A549 (cell line): ENCODE results near the gene TRERF1.

Source experiments
- BHLHE40 ChIP-seq: IDR thresholded peaks from 2 replicates; pipeline ENCODE4 v1.6.1; 2012; ENCODE audit warnings: low read depth, low read length, inconsistent platforms
- CBX8 ChIP-seq: fragments of 200-600 bp; sonication (generic); IDR thresholded peaks from 2 replicates; pipeline ENCODE4 v1.6.1; 2016
- CTCF ChIP-seq: fragments of >200 bp; sonication (Bioruptor Twin); formaldehyde crosslinking; IDR thresholded peaks from 3 replicates; pipeline ENCODE4 v1.5.1; 2016
- EHMT2 ChIP-seq: fragments of 200-600 bp; sonication (generic); IDR thresholded peaks from 2 replicates; pipeline ENCODE4 v1.6.1; 2016; ENCODE audit warnings: antibody characterized with exemption, low read depth, mild to moderate bottlenecking, moderate library complexity
- EP300 ChIP-seq, 2 experiments: fragments of >200 bp; sonication (Bioruptor Twin); formaldehyde crosslinking; IDR thresholded peaks; 2 replicates in 1 of 2; 3 replicates in 1 of 2; pipeline ENCODE4 v1.6.1; 2016 to 2017
- JUNB ChIP-seq: fragments of >200 bp; sonication (Bioruptor Twin); formaldehyde crosslinking; IDR thresholded peaks from 2 replicates; pipeline ENCODE4 v1.6.1; 2016
- MAZ ChIP-seq: fragments of 150-350 bp; IDR thresholded peaks from 2 replicates; pipeline ENCODE4 v1.6.1; 2014; ENCODE audit warnings: antibody characterized with exemption, low read depth, low read length, borderline replicate concordance
- POLR2A ChIP-seq: IDR thresholded peaks from 2 replicates; pipeline ENCODE4 v1.6.1; 2012; ENCODE audit warnings: mild to moderate bottlenecking, low read length
- RAD21 ChIP-seq, 2 experiments: fragments of >200 bp in 1 of 2; sonication (Bioruptor Twin) in 1 of 2; formaldehyde crosslinking in 1 of 2; IDR thresholded peaks in 1 of 2; conservative IDR thresholded peaks in 1 of 2; 2 replicates in 1 of 2; 3 replicates in 1 of 2; pipeline ENCODE4 v1.6.1; 2012 to 2018; ENCODE audit warnings: inconsistent platforms in 1 of 2
- ZNF302 ChIP-seq: fragments of 250-450 bp; sonication (Bioruptor Pico); IDR thresholded peaks from 2 replicates; pipeline ENCODE4 v1.9.0; 2021; ENCODE audit warnings: inconsistent platforms, mild to moderate bottlenecking, moderate library complexity
- TF ChIP-seq, protein P1 (sequence below): fragments of 200-600 bp; sonication (generic); IDR thresholded peaks from 2 replicates; pipeline ENCODE4 v1.6.1; 2016; ENCODE audit warnings: antibody characterized with exemption, mild to moderate bottlenecking, moderate library complexity
- TF ChIP-seq, protein P2 (sequence below): fragments of 250-450 bp; sonication (Bioruptor Pico); IDR thresholded peaks from 2 replicates; pipeline ENCODE4 v1.5.0; 2020; ENCODE audit warnings: low read depth, mild to moderate bottlenecking, moderate library complexity
- TF ChIP-seq, protein P3 (sequence below): IDR thresholded peaks from 2 replicates; pipeline ENCODE4 v1.6.1; 2012

DNA sequence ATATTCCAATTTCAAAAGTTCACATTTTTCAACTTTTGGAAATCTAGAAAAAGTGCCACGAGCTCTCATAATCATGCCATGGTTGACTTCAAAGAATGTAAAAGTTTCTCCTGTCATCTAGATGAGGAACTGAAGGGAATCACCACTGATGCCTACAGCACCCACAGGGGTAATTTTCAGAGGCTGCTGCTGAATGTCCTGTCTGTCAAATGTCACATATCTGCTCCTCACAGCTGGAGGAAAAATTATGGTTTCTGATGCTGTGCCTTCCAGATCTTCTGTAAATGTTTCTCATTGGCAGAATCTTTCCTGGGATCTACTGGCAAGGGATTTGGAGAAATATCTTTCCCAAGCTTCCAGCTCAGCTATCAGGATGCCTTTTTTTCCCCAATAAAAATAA is 32.5 kb upstream of the TRERF1 start:
- no peak for TF ChIP-seq CTCF
- TF ChIP-seq, protein P1, sequence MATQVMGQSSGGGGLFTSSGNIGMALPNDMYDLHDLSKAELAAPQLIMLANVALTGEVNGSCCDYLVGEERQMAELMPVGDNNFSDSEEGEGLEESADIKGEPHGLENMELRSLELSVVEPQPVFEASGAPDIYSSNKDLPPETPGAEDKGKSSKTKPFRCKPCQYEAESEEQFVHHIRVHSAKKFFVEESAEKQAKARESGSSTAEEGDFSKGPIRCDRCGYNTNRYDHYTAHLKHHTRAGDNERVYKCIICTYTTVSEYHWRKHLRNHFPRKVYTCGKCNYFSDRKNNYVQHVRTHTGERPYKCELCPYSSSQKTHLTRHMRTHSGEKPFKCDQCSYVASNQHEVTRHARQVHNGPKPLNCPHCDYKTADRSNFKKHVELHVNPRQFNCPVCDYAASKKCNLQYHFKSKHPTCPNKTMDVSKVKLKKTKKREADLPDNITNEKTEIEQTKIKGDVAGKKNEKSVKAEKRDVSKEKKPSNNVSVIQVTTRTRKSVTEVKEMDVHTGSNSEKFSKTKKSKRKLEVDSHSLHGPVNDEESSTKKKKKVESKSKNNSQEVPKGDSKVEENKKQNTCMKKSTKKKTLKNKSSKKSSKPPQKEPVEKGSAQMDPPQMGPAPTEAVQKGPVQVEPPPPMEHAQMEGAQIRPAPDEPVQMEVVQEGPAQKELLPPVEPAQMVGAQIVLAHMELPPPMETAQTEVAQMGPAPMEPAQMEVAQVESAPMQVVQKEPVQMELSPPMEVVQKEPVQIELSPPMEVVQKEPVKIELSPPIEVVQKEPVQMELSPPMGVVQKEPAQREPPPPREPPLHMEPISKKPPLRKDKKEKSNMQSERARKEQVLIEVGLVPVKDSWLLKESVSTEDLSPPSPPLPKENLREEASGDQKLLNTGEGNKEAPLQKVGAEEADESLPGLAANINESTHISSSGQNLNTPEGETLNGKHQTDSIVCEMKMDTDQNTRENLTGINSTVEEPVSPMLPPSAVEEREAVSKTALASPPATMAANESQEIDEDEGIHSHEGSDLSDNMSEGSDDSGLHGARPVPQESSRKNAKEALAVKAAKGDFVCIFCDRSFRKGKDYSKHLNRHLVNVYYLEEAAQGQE = no peak
- no peak for TF ChIP-seq CBX8
- no peak for TF ChIP-seq RAD21 (conservative IDR thresholded peaks at IDR 0.05 in 1 of 2, IDR thresholded peaks at IDR 0.05 in 1 of 2)
- no peak for TF ChIP-seq POLR2A
- TF ChIP-seq, protein P2, sequence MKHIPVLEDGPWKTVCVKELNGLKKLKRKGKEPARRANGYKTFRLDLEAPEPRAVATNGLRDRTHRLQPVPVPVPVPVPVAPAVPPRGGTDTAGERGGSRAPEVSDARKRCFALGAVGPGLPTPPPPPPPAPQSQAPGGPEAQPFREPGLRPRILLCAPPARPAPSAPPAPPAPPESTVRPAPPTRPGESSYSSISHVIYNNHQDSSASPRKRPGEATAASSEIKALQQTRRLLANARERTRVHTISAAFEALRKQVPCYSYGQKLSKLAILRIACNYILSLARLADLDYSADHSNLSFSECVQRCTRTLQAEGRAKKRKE = no peak
- TF ChIP-seq MAZ = no peak
- no peak for TF ChIP-seq ZNF302 (CRISPR knock-in tag)
- no peak for TF ChIP-seq JUNB
- TF ChIP-seq EP300 (IDR thresholded peaks at IDR 0.05) = no peak
- TF ChIP-seq BHLHE40 = no peak
- TF ChIP-seq, protein P3, sequence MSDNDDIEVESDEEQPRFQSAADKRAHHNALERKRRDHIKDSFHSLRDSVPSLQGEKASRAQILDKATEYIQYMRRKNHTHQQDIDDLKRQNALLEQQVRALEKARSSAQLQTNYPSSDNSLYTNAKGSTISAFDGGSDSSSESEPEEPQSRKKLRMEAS = no peak
- no peak for TF ChIP-seq EHMT2
